GM21529 (cell line): ENCODE results near the gene TMOD2.
A peak's percentile ranks its signal among the peaks of the same experiment; 100 is the strongest.
"Not testable (repeated sequence)": the region's sequence is repeated elsewhere in the genome, so short reads cannot be mapped to it uniquely, and the experiment has no call there.

Source experiments
- ATAC-seq: cut with Tn5 transposase; IDR thresholded peaks from one replicate; pipeline ENCODE4 v1.9.1; 2021; ENCODE audit not compliant: unreplicated experiment

Gene TMOD2

GRCh38 chr15:51768018-51768417 lies 16.6 kb downstream of the TMOD2 start:
- no peak for ATAC-seq

- no peak for ATAC-seq
These were observed 19.5 kb downstream of the TMOD2 start for GRCh38 chr15:51770902-51771301.

- ATAC-seq: no peak
These were observed 20.4 kb downstream of the TMOD2 start for GRCh38 chr15:51771773-51772172.

- ATAC-seq: no peak
These were observed 23.5 kb downstream of the TMOD2 start for GRCh38 chr15:51774916-51775315.

GRCh38 chr15:51775967-51776816 lies 24.8 kb downstream of the TMOD2 start:
- ATAC-seq: no peak

GRCh38 chr15:51776952-51777569 lies 25.7 kb downstream of the TMOD2 start:
- ATAC-seq: peak; percentile 77

- ATAC-seq: no peak
These were observed 29.2 kb downstream of the TMOD2 start for GRCh38 chr15:51780636-51781035.

GRCh38 chr15:51781506-51781905 lies 30.1 kb downstream of the TMOD2 start:
- ATAC-seq: no peak

- no peak for ATAC-seq
These were observed 31.0 kb downstream of the TMOD2 start for GRCh38 chr15:51782357-51782896.

GRCh38 chr15:51783967-51784366 lies 32.6 kb downstream of the TMOD2 start:
- no peak for ATAC-seq

GRCh38 chr15:51787130-51787529 lies 35.7 kb downstream of the TMOD2 start:
- ATAC-seq: not testable (repeated sequence)

- not testable (repeated sequence) for ATAC-seq
These were observed 41.1 kb downstream of the TMOD2 start for GRCh38 chr15:51792474-51792873.

- no peak for ATAC-seq
These were observed 42.3 kb downstream of the TMOD2 start for GRCh38 chr15:51793521-51794305.

- ATAC-seq: no peak
These were observed 45.5 kb downstream of the TMOD2 start for GRCh38 chr15:51796847-51797401.

- ATAC-seq: no peak
These were observed 46.9 kb downstream of the TMOD2 start for GRCh38 chr15:51798281-51798680.

GRCh38 chr15:51799282-51800252 lies 48.2 kb downstream of the TMOD2 start:
- ATAC-seq: no peak

GRCh38 chr15:51801391-51801835 lies 50.0 kb downstream of the TMOD2 start:
- ATAC-seq: no peak

GRCh38 chr15:51802593-51802992 lies 51.2 kb downstream of the TMOD2 start:
- ATAC-seq: no peak

GRCh38 chr15:51803965-51804364 lies 52.6 kb downstream of the TMOD2 start:
- ATAC-seq: no peak

GRCh38 chr15:51806123-51806522 lies 54.7 kb downstream of the TMOD2 start:
- no peak for ATAC-seq
